NT2/D1 (cell line): Measurements from ENCODE around the gene MCAT.
"Not testable (repeated sequence)": the region's sequence is repeated elsewhere in the genome, so short reads cannot be mapped to it uniquely, and the experiment has no call there.

Experiments
- SUZ12 ChIP-seq: IDR thresholded peaks from 2 replicates; pipeline ENCODE4 v1.6.1; 2011; ENCODE audit not compliant: insufficient read length, insufficient read depth; ENCODE audit errors: extremely low read depth
- YY1 ChIP-seq: IDR thresholded peaks from 2 replicates; pipeline ENCODE4 v1.6.1; 2011; ENCODE audit not compliant: insufficient read length, insufficient read depth
- ZNF274 ChIP-seq: IDR thresholded peaks from 2 replicates; pipeline ENCODE4 v1.6.1; 2011; ENCODE audit warnings: mild to moderate bottlenecking, low read depth, low read length

- TF ChIP-seq YY1, SUZ12, ZNF274: not testable (repeated sequence)
Measured at GRCh38 chr22:43145371-43145770, 2.2 kb upstream of the MCAT start.
